ENCODE measurements around the gene MAP2K5. TPM values are rescaled to one million over a fixed set of nuclear protein-coding genes. Genes with fewer than 3 reads are reported as not detected.

Gene MAP2K5
- total RNA-seq, 1 donor: 8.9 TPM

GRCh38 chr15:67505675-67506572 lies 36.6 kb upstream of the MAP2K5 start:
- DNase-seq (ENCODE audit: low read depth): no peak
- TF ChIP-seq, protein P1, sequence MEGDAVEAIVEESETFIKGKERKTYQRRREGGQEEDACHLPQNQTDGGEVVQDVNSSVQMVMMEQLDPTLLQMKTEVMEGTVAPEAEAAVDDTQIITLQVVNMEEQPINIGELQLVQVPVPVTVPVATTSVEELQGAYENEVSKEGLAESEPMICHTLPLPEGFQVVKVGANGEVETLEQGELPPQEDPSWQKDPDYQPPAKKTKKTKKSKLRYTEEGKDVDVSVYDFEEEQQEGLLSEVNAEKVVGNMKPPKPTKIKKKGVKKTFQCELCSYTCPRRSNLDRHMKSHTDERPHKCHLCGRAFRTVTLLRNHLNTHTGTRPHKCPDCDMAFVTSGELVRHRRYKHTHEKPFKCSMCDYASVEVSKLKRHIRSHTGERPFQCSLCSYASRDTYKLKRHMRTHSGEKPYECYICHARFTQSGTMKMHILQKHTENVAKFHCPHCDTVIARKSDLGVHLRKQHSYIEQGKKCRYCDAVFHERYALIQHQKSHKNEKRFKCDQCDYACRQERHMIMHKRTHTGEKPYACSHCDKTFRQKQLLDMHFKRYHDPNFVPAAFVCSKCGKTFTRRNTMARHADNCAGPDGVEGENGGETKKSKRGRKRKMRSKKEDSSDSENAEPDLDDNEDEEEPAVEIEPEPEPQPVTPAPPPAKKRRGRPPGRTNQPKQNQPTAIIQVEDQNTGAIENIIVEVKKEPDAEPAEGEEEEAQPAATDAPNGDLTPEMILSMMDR (IDR thresholded peaks at IDR 0.05; ENCODE audit: insufficient read depth, low read length): no peak

DNA sequence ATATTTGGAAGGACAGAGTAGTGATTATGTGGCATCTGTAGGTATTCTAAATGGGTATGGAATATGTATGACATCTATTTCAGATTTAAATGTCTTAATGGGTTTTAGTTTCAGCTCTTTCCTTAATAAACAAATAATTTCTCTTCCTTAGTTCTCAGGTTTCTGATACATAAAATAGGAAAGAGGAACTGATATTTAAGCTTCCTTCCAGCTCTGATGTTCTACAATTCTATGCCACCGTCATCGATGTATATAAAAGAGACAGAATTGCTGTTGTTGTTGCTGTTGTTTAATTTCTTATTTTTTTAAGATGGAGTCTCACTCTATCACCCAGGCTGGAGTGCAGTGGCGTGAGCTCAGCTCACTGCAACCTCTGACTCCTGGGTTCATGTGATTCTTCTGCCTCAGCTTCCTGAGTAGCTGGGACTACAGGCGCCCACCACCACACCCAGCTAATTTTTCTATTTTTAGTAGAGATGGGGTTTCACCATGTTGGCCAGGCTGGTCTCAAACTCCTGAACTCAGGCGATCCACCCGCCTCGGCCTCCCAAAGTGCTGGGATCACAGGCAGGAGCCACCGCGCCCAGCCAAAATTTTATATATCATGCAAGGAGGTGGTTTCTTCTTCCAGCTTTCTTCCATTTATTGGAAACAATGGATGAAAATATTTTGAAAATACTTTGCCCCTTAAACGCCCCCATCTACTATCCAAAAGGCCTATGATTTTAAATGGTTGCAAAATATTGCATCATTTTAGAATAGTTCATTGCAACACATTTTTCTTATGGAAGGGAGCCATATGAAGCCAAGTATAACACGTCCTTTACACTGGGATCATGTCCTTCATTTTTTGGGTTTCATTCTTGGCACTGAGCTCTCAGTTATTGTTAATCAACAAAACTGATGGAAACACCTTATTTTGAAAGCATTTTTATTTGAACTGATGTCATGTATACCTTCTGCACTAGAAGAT lies 35.4 kb upstream of the MAP2K5 start:
- H3K4me3 ChIP-seq (ENCODE audit: low read depth, low read length): no peak overlapping the region
- TF ChIP-seq, protein P1 (IDR thresholded peaks at IDR 0.05; ENCODE audit: insufficient read depth, low read length): no peak
- DNase-seq (ENCODE audit: low read depth): peak; percentile 81

More at GRCh38 chr15:67505675-67506572, 36.6 kb upstream of the MAP2K5 start:
- no peak overlapping the region for H3K4me3 ChIP-seq (ENCODE audit: low read depth, low read length)

DNA sequence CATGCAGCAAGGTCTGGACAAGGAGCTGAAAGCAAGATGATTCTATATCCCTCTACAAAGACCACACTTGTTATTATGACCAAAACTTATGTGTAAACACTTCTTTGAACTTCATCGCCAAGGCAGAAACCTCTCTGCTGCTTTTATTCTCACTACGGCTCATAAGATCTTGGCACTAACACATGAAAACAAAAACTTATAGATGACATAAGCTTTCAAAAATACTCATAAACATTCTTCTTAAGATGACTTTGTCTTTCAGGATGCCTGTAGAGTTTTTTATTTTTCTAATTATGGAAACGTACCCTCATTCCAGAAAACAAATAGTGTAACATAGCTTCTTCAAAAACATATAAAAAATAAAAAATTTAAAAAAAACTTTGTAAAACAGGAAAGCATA lies 34.1 kb upstream of the MAP2K5 start:
- H3K4me3 ChIP-seq (ENCODE audit: low read depth, low read length): no peak overlapping the region
- no peak for DNase-seq (ENCODE audit: low read depth)
- TF ChIP-seq, protein P1 (IDR thresholded peaks at IDR 0.05; ENCODE audit: insufficient read depth, low read length): no peak

DNA sequence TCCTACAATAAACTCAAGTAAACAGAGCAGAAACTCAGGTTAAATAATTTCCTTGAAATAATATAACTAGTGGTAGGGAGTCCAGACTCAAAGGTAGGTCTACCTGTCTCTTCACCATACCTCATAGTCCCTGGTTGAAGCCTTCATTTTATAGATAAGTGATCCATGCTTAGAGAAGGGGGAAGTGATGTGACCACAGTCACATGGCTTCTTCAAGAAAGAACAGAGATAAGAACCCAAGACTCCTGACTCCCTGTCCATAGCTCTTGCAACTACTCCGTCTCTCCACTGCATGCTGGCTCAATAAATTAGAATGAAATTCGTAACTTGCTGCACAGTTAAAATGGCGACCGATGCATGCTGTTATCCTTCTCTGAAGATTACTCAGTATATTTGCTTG lies 32.6 kb upstream of the MAP2K5 start:
- TF ChIP-seq, protein P1 (IDR thresholded peaks at IDR 0.05; ENCODE audit: insufficient read depth, low read length): no peak
- DNase-seq (ENCODE audit: low read depth): no peak
- no peak overlapping the region for H3K4me3 ChIP-seq (ENCODE audit: low read depth, low read length)

GRCh38 chr15:67510597-67511190 lies 31.8 kb upstream of the MAP2K5 start:
- TF ChIP-seq, protein P1 (IDR thresholded peaks at IDR 0.05; ENCODE audit: insufficient read depth, low read length): no peak
- H3K4me3 ChIP-seq (ENCODE audit: low read depth, low read length): no peak overlapping the region
- peak; percentile 66 for DNase-seq (ENCODE audit: low read depth)

DNA sequence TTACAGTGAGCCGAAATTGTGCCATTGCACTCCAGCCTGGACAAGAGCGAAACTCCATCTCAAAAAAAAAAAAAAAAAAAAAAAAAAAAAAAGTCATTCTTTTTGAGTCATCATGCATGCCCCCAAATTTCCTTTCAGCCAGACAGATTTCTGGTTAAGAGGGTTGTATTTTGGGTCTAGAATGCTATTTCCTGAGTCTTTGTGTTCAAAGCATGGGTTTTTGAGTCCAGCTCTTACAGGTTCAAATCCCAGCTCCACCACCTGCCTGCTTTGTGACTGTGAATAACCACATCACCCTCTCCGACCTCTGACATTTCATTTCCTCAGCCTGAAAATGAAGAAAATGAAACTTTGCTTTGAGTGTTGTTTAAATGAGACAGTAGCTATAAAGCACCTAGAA lies 30.9 kb upstream of the MAP2K5 start:
- no peak overlapping the region for H3K4me3 ChIP-seq (ENCODE audit: low read depth, low read length)
- TF ChIP-seq, protein P1 (IDR thresholded peaks at IDR 0.05; ENCODE audit: insufficient read depth, low read length): no peak
- DNase-seq (ENCODE audit: low read depth): no peak

All from fibroblast of the aortic adventitia (primary cell).